Measurements from ENCODE around the gene TMEM54.

DNA sequence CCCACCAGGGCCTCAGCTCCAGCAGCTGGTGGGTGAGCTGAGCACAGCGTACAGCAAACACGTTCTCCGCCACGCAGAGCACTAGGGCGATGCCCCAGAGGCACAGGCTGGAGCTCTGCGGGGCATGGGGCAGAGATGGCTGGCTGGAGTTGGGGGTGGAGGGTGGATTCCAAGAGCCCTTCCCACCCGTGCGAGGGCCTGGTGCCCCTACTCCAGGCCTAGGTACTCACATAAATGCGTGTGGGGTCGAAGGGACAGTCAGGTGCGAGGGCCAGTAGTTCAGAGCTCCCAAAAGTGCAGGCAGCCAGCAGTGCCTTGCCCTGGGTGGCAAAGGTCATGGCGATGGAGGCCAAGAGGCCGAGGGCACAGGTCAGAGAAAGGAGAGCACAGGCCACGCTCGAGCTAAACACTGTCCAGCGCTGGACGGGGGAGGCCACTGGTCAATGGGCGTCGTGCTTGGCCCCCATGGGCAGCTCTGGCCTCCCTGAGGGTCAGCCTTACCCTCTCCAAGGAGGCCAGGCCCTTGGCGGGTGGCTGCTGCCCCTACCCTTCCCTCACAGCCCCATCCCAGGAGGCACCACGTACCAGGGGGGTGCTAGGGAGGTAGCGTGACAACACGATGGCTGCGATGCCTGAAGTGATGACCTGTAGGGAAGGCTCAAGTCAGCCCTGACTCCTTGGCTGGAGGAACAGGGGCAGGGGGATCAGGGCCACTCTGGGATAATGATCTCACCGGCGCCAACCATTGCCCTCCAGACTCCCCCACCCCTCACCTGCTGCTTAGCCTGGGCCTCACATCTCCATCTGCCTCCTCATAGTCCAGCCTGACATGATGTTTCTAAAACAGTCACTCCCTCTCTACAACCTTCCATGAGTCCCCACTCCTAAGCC is 5.6 kb downstream of the TMEM54 start:
- no peak for TF ChIP-seq YY1 (IDR thresholded peaks at IDR 0.05)
- TF ChIP-seq, protein P1, sequence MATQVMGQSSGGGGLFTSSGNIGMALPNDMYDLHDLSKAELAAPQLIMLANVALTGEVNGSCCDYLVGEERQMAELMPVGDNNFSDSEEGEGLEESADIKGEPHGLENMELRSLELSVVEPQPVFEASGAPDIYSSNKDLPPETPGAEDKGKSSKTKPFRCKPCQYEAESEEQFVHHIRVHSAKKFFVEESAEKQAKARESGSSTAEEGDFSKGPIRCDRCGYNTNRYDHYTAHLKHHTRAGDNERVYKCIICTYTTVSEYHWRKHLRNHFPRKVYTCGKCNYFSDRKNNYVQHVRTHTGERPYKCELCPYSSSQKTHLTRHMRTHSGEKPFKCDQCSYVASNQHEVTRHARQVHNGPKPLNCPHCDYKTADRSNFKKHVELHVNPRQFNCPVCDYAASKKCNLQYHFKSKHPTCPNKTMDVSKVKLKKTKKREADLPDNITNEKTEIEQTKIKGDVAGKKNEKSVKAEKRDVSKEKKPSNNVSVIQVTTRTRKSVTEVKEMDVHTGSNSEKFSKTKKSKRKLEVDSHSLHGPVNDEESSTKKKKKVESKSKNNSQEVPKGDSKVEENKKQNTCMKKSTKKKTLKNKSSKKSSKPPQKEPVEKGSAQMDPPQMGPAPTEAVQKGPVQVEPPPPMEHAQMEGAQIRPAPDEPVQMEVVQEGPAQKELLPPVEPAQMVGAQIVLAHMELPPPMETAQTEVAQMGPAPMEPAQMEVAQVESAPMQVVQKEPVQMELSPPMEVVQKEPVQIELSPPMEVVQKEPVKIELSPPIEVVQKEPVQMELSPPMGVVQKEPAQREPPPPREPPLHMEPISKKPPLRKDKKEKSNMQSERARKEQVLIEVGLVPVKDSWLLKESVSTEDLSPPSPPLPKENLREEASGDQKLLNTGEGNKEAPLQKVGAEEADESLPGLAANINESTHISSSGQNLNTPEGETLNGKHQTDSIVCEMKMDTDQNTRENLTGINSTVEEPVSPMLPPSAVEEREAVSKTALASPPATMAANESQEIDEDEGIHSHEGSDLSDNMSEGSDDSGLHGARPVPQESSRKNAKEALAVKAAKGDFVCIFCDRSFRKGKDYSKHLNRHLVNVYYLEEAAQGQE (IDR thresholded peaks at IDR 0.05): no peak
- TF ChIP-seq, protein P2, sequence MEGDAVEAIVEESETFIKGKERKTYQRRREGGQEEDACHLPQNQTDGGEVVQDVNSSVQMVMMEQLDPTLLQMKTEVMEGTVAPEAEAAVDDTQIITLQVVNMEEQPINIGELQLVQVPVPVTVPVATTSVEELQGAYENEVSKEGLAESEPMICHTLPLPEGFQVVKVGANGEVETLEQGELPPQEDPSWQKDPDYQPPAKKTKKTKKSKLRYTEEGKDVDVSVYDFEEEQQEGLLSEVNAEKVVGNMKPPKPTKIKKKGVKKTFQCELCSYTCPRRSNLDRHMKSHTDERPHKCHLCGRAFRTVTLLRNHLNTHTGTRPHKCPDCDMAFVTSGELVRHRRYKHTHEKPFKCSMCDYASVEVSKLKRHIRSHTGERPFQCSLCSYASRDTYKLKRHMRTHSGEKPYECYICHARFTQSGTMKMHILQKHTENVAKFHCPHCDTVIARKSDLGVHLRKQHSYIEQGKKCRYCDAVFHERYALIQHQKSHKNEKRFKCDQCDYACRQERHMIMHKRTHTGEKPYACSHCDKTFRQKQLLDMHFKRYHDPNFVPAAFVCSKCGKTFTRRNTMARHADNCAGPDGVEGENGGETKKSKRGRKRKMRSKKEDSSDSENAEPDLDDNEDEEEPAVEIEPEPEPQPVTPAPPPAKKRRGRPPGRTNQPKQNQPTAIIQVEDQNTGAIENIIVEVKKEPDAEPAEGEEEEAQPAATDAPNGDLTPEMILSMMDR (IDR thresholded peaks at IDR 0.05; ENCODE audit: low read depth, low read length, missing input control): no peak
- peak; percentile 23 for TF ChIP-seq SP1 (IDR thresholded peaks at IDR 0.05)
- TF ChIP-seq GABPA (IDR thresholded peaks at IDR 0.05 in 1 of 2, conservative IDR thresholded peaks at IDR 0.05 in 1 of 2): no peak
- TF ChIP-seq RAD21 (IDR thresholded peaks at IDR 0.05): no peak
- no peak for TF ChIP-seq EGR1 (IDR thresholded peaks at IDR 0.05; ENCODE audit: low read depth in 2 of 2)
- no peak for TF ChIP-seq JUND (IDR thresholded peaks at IDR 0.05)
